HG03439 (cell line): ENCODE results near the gene ANGPTL2.

Experiments
- ATAC-seq: cut with Tn5 transposase; IDR thresholded peaks from one replicate; pipeline ENCODE4 v1.9.1; 2021; ENCODE audit warnings: mild to moderate bottlenecking, moderate library complexity; ENCODE audit not compliant: unreplicated experiment

The ANGPTL2 gene

DNA sequence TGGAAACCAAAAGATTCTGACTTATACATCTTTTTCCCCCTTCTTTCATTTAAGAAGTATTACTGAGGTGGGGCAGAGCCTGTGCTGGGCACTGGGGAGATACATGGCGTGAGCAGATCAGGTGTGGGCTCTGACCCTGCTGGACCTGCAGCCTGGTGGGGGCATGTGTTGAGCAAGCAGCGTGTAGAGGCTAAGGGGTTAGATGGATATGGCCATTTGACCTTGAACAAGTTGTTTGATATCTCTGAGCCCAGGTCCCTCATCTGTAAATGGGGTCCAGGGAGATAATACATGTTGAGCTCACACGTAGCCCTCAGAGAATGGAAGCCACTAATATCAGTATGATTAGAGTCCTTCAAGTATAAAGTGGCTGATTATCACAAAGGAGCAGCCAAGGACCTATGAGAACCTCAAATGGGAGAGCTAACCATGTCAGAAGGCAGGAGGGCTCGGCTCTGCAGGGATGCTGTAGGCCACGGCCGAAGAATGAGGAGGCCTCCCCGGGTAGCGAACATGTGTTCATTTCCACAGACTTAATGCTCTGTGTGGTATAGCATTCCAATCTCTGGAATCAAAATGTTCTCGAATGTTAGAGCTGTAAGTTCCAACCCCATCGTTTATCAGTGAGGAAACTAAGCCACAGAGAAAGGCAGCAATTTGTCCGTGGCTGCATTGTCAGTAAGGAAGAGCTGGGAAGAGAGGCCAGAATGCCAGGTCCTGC is 15.4 kb upstream of the ANGPTL2 start:
- ATAC-seq, result no peak

DNA sequence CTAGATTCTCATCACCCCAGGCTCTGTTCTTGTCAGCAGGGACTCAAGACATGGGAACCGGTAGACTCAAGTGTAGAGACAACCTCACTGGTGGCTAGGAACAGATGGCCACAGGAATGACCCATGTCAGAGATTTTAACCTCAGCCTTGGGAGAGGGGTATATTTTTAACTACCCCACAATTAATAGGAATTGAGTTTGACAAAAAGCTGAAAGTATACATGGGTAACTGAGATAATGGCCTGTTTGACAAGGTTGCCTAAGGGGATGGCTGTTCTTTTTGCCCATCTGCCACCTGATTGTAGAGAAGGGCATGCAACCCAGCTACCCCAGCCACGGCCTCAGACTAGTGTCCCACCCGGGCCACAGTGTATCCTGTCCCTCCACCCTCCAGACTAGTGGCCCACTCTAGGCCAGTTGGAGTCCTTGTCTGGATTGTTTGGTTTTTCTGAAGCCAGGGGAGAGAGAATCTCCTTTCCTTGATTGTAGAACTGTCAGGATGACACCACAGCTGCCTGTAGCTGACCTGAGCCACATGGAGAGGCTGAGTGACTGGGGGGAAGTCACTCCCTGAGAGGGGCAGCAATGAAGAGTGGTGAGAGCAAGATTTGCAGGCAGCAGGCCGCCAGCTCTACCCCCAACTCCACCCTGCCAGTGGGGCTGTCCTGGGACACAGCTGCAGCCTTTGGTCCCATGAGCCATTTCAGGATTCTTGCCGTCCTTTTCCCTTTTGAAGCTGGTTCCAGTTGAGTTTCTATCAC is 14.6 kb upstream of the ANGPTL2 start:
- no peak for ATAC-seq

- ATAC-seq, result no peak
Observed at GRCh38 chr9:127136081-127136879, 13.8 kb upstream of the ANGPTL2 start.

DNA sequence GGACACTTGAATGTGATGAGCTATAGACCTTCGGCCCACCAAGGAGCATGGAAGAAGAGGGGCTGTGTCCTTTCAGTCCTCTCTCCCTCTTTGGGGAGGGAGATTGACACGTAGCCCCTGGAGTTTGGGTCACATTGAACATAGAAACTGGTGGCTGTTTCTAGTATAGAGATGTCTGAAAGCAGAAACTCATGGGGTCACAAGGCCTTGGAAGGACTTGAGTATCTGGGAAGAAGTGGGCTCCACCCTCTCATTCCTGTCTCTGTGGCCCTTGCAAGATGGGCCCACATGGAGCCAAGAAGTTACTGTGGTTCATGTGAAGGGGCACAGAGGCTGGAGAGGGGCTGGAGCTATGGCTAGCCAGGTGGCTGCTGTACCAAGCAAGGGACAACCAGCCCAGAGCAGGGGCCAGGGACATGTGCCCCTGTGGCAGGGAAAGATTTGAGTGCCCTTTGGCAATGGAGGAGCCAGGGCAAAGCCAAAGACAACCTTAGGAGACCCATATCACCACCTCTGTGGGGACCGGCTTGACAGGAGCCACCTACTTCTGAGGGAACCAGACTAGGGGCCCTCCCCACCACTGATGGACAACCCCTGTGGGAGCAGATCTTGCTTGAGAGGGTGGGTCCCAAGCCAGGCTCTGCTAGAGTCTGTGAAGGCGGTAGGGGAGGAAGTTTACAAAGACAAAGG is 12.8 kb upstream of the ANGPTL2 start:
- ATAC-seq, result no peak

DNA sequence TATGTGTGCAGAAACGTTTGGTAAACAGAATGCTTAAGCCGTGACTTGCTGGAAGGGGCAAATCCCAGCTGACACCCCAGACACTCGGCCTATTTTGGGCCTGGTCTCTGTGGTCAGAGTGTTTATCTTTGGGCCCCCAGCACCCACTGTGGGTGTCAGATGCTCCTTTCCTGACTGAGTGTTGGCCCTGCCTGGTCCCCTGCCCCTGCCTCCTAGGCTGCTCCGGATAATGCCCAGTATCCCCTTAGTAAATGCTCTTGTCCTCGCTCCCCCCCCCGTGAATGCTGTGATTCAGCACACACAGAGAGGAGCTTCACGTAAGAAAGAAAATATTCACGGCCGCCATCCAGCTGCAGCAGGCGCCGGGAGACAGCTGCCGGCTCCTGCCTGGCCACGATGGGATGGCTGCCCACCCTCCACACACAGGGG is 11.3 kb upstream of the ANGPTL2 start:
- no peak for ATAC-seq

DNA sequence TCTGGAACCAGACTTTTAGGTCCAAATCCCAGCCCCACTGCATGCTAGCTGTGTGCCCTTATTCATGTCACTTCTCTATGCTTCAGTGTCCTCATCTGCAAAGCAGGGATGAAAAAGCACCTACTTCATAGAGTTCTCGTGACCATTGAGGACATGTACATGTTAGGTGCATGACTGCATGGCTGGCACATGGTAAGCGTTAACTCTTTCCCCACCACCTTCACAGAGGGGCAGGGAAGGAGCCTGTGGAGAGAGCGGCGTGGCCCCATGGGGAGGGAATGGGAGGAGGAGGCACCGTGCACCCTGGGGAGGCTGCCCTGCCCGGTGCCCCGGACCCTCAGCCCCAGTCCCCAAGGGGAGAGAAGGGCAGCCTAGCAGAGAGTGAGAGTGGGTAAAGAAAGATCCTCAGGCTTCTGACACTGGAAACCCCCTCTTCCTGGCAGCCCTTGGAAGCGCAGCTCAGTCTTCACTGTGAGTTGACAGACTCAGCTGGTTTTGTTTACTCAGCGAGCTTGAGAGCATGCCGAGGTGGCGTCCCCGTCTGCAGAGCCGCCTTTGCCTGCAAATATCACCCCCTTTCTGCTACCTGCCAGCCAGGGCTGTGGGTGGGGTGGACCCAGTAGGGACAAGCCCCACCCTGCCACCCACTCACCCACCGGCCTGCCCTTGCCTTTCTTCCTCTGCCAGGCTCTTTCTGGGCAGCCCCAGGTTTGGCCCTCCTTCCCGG is 10.6 kb upstream of the ANGPTL2 start:
- ATAC-seq, result no peak

- no peak for ATAC-seq
Observed at GRCh38 chr9:127132375-127132774, 9.9 kb upstream of the ANGPTL2 start.

DNA sequence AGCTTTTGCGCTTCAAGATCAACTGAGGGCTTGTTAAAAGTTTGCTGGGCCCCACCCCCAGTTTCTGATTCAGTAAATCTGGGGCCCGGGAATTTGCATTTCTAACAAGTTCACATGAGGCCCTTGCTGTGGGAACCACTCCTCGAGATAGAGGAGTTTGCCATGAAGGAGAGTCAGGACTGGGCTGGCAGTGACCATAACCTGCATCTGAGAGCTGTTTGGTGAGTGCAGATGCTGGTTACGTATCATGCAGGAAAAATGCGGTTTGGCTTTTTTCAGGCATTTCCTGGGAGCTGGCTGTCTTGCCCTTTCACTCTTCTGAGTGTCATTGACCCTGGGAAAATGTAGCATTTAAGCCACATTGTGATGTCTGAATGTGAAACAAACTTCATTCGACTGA is 9.4 kb upstream of the ANGPTL2 start:
- ATAC-seq, result no peak

- ATAC-seq, result no peak
Observed at GRCh38 chr9:127130661-127131538, 8.5 kb upstream of the ANGPTL2 start.

- ATAC-seq, result no peak
Observed at GRCh38 chr9:127130235-127130634, 7.8 kb upstream of the ANGPTL2 start.

DNA sequence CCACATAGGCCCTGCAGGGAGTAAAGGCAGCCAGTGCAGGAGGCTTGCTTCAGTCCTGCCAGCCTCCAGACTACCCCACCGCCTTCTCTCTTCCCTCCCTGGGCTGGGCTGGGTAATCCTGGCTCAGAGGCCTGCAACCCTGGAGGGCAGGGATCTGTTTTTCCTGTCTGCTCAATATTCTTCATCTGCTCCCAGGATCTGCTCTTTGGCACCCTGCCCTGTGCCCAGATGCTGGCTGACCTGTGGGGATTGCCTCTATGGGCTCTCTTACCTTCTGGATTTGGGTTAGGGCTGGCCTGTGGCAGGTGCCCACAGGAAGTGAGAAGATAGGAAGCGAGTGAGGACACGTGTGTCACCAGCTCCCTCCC is 7.3 kb upstream of the ANGPTL2 start:
- ATAC-seq, result no peak

- no peak for ATAC-seq
Observed at GRCh38 chr9:127129073-127129717, 6.8 kb upstream of the ANGPTL2 start.

GRCh38 chr9:127128341-127129072 is 6.1 kb upstream of the ANGPTL2 start:
- no peak for ATAC-seq

DNA sequence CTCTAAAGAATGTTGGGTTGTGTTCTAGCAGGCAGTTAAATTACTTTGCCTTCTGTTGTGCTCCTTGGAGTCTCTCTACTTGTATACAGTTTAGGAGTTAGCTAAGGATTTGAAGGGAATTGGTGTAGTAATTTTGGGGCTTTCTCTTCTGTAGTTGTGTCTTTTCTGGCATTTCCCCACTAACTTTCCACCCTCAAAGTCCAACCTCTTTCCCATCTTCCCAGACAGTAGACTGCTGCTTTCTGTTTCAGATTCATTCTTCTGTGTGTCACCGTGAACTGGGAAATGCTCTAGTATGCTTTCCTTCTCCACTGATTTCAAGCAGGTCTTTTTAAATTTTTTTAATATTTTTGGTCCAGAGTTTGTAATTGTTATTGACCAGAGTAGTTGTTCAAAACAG is 4.5 kb upstream of the ANGPTL2 start:
- ATAC-seq, result no peak

- no peak for ATAC-seq
Observed at GRCh38 chr9:127124792-127125191, 2.4 kb upstream of the ANGPTL2 start.

DNA sequence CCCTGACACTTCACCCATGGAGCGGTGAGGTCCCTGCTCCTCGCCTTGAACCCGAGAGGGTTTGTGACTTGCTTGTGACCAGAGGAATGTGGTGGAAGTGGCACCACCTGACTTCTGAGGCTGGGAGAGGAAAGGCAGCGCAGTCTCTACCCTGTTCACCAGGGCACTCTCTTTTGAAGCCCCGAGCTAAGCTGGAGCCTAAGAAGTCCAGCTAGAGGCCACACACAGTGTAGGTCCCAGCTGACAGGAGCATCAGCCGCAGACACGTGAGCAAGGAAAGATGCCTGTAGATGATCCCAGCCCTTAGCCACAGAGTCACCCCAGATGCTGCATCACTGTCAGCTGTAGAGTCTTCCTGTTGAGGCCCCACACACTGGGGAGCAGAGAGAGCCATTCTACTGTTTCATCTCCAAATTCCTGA is 1.7 kb upstream of the ANGPTL2 start:
- ATAC-seq, result no peak

DNA sequence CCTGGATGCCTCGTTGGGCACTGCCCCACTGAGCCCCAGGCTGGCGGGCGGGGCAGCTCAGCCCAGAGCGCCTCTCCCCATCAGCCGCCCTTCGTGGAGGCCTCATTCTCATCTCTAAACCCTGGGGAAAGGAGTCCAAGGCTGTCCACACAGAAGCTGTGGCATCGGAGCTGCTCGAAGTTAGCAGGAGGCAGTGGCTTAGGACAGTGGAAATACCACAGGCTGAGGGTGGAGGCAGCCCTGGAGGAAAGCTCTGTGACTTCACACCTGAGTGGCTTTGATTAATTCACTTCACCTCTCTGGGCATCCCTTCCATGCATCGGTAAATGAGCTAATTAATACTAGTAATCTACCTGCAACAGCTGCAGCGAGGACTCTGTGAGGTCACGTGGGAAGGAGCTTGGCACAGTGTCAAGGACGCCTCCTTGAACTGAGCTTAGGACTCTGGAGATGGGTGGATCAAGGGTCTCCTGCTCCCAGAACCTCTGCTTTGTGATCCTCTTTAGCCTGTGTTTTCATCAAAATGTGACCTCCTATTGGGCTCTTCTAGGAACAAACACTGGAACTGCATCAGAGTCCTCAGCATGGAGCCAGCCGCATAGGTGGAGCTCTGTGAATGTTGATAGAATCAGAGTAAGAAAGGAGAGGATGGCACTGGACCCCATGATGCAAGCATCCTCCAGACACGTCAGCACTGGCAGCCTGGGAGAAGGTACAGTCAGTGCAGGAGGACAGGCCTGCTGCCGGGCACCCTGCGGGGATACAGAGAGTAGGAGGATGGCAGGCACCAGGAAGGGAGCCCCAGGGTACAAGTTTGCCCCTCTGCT is 842 bp upstream of the ANGPTL2 start:
- ATAC-seq, result no peak
